B cell (primary cell): Measurements from ENCODE around the gene LLPH. TPM values are rescaled to one million over a fixed set of nuclear protein-coding genes. Genes with fewer than 3 reads are reported as not detected.

Experiments used
- ATAC-seq: fragments of 200-7000 bp; cut with Tn5 transposase; one replicate; pipeline ENCODE4 v1.10.0; 2021; ENCODE audit warnings: low read depth, mild to moderate bottlenecking, moderate number of reproducible peaks, moderate library complexity
- CTCF ChIA-PET: fragments of 350-600 bp; sonication (Branson Sonifier 250); formaldehyde crosslinking; loops from one replicate; lab custom pipeline; 2021; ENCODE audit warnings: antibody characterized with exemption, inconsistent platforms; lab: Charles Lee
- POLR2A ChIA-PET: fragments of 350-600 bp; sonication (Branson Sonifier 250); formaldehyde crosslinking; loops from one replicate; lab custom pipeline; 2021; ENCODE audit warnings: antibody characterized with exemption; lab: Charles Lee
- DNase-seq: peaks from one replicate; pipeline ENCODE4 v3.0.0; 2013
- H2AFZ ChIP-seq: 2 replicates; pipeline ENCODE4 v1.6.1; 2012; ENCODE audit warnings: mild to moderate bottlenecking, low read depth, low read length; ENCODE audit not compliant: insufficient read depth, poor library complexity, severe bottlenecking
- H3K27ac ChIP-seq, 2 donors: 1 replicate in 1 of 2; 2 replicates in 1 of 2; pipeline ENCODE4 v1.5.1; 2012 to 2013; ENCODE audit warnings: low read length in 2 of 2, mild to moderate bottlenecking in 2 of 2, moderate library complexity in 1 of 2
- H3K27me3 ChIP-seq, 4 experiments: fragments of 200-600 bp in 1 of 4; sonication (generic) in 1 of 4; replicated peaks in 1 of 4; 1 replicate in 2 of 4; 2 replicates in 2 of 4; pipeline versions ENCODE4 v1.6.1 to v1.7.0; 2013 to 2016; ENCODE audit warnings: low read length in 3 of 4, mild to moderate bottlenecking in 2 of 4, mixed read lengths in 1 of 4, moderate library complexity in 1 of 4; ENCODE audit not compliant: insufficient read depth in 4 of 4, control insufficient read depth in 3 of 4; ENCODE audit errors: control extremely low read depth in 1 of 4
- H3K36me3 ChIP-seq, 2 experiments: replicated peaks in 1 of 2; 1 replicate in 1 of 2; 2 replicates in 1 of 2; pipeline versions ENCODE4 v1.6.1 to v1.7.1; 2013; ENCODE audit warnings: low read length in 1 of 2; ENCODE audit not compliant: insufficient read depth in 2 of 2, control insufficient read depth in 1 of 2; ENCODE audit errors: control extremely low read depth in 1 of 2, extremely low read depth in 1 of 2
- H3K4me1 ChIP-seq, 2 donors: fragments of 200-600 bp in 1 of 2; sonication (generic) in 1 of 2; 1 replicate in 1 of 2; 2 replicates in 1 of 2; pipeline versions ENCODE4 v1.5.1 to v1.6.1; 2013 to 2017; ENCODE audit warnings: low read length in 2 of 2; ENCODE audit not compliant: control insufficient read depth in 2 of 2, insufficient read depth in 2 of 2
- H3K4me2 ChIP-seq: replicated peaks from 2 replicates; pipeline ENCODE3; 2012; ENCODE audit warnings: mild to moderate bottlenecking, low read depth, low read length; ENCODE audit not compliant: poor library complexity, severe bottlenecking
- H3K4me3 ChIP-seq, 5 experiments: fragments of 200-600 bp in 1 of 5; sonication (generic) in 1 of 5; 1 replicate in 3 of 5; 2 replicates in 2 of 5; pipeline versions ENCODE4 v1.5.1 to v1.7.0; 2011 to 2016; ENCODE audit warnings: low read length in 4 of 5, mild to moderate bottlenecking in 4 of 5, low read depth in 2 of 5, control low read depth in 1 of 5, moderate library complexity in 1 of 5; ENCODE audit not compliant: insufficient read depth in 1 of 5; ENCODE audit errors: control extremely low read depth in 1 of 5, extremely low read depth in 1 of 5
- H3K79me2 ChIP-seq: fragments of 200-600 bp; sonication (generic); one replicate; pipeline ENCODE4 v1.6.0; 2016; ENCODE audit warnings: low read length; ENCODE audit not compliant: control insufficient read depth, insufficient read depth
- H3K9ac ChIP-seq: fragments of 200-600 bp; sonication (generic); 2 replicates; pipeline ENCODE4 v1.6.1; 2017; ENCODE audit warnings: mild to moderate bottlenecking, low read length, moderate library complexity
- H3K9me3 ChIP-seq, 3 donors: one replicate each; pipeline versions ENCODE4 v1.6.1 to v1.7.1; 2013; ENCODE audit warnings: low read length in 2 of 3; ENCODE audit not compliant: control insufficient read depth in 2 of 3, insufficient read depth in 1 of 3; ENCODE audit errors: control extremely low read depth in 1 of 3
- H4K20me1 ChIP-seq: 2 replicates; pipeline ENCODE4 v1.6.0; 2012; ENCODE audit warnings: mild to moderate bottlenecking, low read length; ENCODE audit not compliant: insufficient read depth, control insufficient read depth, poor library complexity, severe bottlenecking
- H3K27ac Mint-ChIP-seq: one replicate; pipeline ENCODE4 v1.8.0; 2021; ENCODE audit warnings: mixed read lengths
- H3K27me3 Mint-ChIP-seq: one replicate; pipeline ENCODE4 v1.8.0; 2021; ENCODE audit warnings: mixed read lengths
- H3K4me1 Mint-ChIP-seq: one replicate; pipeline ENCODE4 v1.8.0; 2021; ENCODE audit warnings: mixed read lengths
- H3K4me3 Mint-ChIP-seq: one replicate; pipeline ENCODE4 v1.8.0; 2021; ENCODE audit warnings: mixed read lengths
- H3K9me3 Mint-ChIP-seq: one replicate; pipeline ENCODE4 v1.8.0; 2022; ENCODE audit warnings: mixed read lengths; ENCODE audit not compliant: insufficient read depth
- CTCF ChIP-seq: fragments of 200-600 bp; IDR thresholded peaks from one replicate; pipeline ENCODE4 v1.8.0; 2022; ENCODE audit warnings: antibody characterized with exemption, mild to moderate bottlenecking
- EZH2 ChIP-seq: IDR thresholded peaks from 2 replicates; pipeline ENCODE4 v1.6.1; 2012; ENCODE audit warnings: borderline replicate concordance, low read depth, mild to moderate bottlenecking, moderate library complexity, low read length; ENCODE audit not compliant: insufficient read depth, poor library complexity, severe bottlenecking
- WGBS: methylation state at CpG from one replicate; pipeline ENCODE4 v1.1.5; 2013; ENCODE audit warnings: missing lambda C conversion rate; ENCODE audit not compliant: insufficient coverage; 5-methylcytosine and 5-hydroxymethylcytosine counted together
- intact Hi-C: fragments of 100-400 bp; cut with micrococcal nuclease; formaldehyde crosslinking; loops from one replicate; pipeline ENCODE4 v1.10.0; 2022
- polyA plus RNA-seq: library from polyadenylated mRNA; depleted of rRNA; stranded (reverse); fragments of >200 nt; gene quantifications from 2 replicates; pipeline ENCODE4 v1.2.3, GENCODE V29; 2012
- total RNA-seq, 2 donors: library from RNA; stranded (reverse); fragments of 120-200 nt in 1 of 2; gene quantifications; 1 replicate in 1 of 2; 2 replicates in 1 of 2; pipeline versions ENCODE4 v1.2.3 to v1.2.4, GENCODE V29; 2013 to 2022

The LLPH gene
- total and polyA plus RNA-seq, 2 donors (not counting 1 experiment from before 2014, with no cell fraction given) = 2.1 to 23.4 TPM

GRCh38 chr12:66077542-66077941 lies 53.0 kb downstream of the LLPH start:
- Histone ChIP-seq H3K4me3 (no peak overlapping the region), H3K36me3 (no peaks in the 10 kb centered on the region), H4K20me1 (no peaks in the 10 kb centered on the region), H3K4me1 (peaks cover 0 to 2% of the 10 kb centered on the region in 2 donors), H2AFZ (no peak overlapping the region), H3K9ac (no peak overlapping the region), H3K27ac (no peak overlapping the region), H3K4me2 (no peak overlapping the region), H3K9me3 (no peaks in the 10 kb centered on the region), H3K27me3 (peaks cover 0 to 4% (median 2%) of the 10 kb centered on the region in 4 experiments), H3K79me2 (no peaks in the 10 kb centered on the region)
- ATAC-seq (no peak), DNase-seq (no peak)
- WGBS = 88% methylated on average over 1 of the region's 1 CpG
- ChIA-PET CTCF (interaction anchor here (0.6 kb wide), 1 partner anchor 12 kb away, joined by 4 read pairs; no protein-coding TSS in a partner anchor), POLR2A (no interaction called here)
- Mint-ChIP-seq H3K9me3 (no peaks in the 10 kb centered on the region), H3K4me3 (no peak overlapping the region), H3K4me1 (peaks cover 4% of the 10 kb centered on the region), H3K27ac (no peak overlapping the region), H3K27me3 (peaks cover 29% of the 10 kb centered on the region)
- TF ChIP-seq CTCF = no peak
- no peak for TF ChIP-seq EZH2
- intact Hi-C loops = no loop called here

GRCh38 chr12:66074561-66074960 lies 56.0 kb downstream of the LLPH start:
- no peaks in the 10 kb centered on the region for H4K20me1 ChIP-seq
- 100% methylated on average over 1 of the region's 2 CpGs for WGBS
- TF ChIP-seq EZH2 (no peak), CTCF (no peak)
- ChIA-PET CTCF (interaction anchor here (1.6 kb wide), 1 partner anchor 13 kb away, joined by 3 read pairs; no protein-coding TSS in a partner anchor), POLR2A (no interaction called here)
- ATAC-seq = no peak
- H3K79me2 ChIP-seq = no peaks in the 10 kb centered on the region
- intact Hi-C loops = no loop called here
- H3K27ac ChIP-seq = no peak overlapping the region
- no peaks in the 10 kb centered on the region for H3K9me3 ChIP-seq
- H3K27me3 ChIP-seq = peaks cover 0 to 4% (median 2%) of the 10 kb centered on the region in 4 experiments
- H2AFZ ChIP-seq = no peak overlapping the region
- H3K36me3 ChIP-seq = no peaks in the 10 kb centered on the region
- H3K9ac ChIP-seq = no peak overlapping the region
- Mint-ChIP-seq H3K4me1 (peaks cover 16% of the 10 kb centered on the region), H3K27ac (no peak overlapping the region), H3K27me3 (peaks cover 16% of the 10 kb centered on the region), H3K9me3 (no peaks in the 10 kb centered on the region), H3K4me3 (no peak overlapping the region)
- no peak overlapping the region for H3K4me2 ChIP-seq
- DNase-seq = no peak
- H3K4me1 ChIP-seq = peaks cover 11 to 15% of the 10 kb centered on the region in 2 donors
- no peak overlapping the region for H3K4me3 ChIP-seq
